Measurements from ENCODE around the gene BABAM2.
"Not testable (repeated sequence)": the region's sequence is repeated elsewhere in the genome, so short reads cannot be mapped to it uniquely, and the experiment has no call there.

Gene BABAM2

GRCh38 chr2:28224648-28225472 is 334.3 kb downstream of the BABAM2 start:
- DNase-seq = no peak

- DNase-seq = no peak
These were observed 335.0 kb downstream of the BABAM2 start for GRCh38 chr2:28225473-28226080.

DNA sequence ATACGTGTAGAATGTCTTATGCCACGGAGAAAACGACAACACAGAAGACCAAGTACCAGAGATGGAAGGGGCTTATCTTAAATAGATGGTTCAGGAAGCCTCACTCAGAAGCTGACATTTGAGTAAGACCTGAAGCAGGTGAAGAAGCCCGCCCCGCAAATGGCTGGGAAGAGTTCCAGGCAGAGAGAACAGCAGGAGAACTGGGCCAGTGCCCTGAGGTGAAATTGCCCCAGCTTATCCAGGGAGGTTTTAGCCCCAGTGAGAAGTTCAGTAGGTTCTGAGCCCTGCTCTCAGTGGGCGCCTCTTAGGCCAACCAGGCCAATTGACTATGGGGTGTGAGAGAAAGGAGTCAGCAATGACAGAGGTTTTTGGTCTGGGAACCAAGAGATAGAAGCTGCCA is 336.0 kb downstream of the BABAM2 start:
- no peak for DNase-seq

DNA sequence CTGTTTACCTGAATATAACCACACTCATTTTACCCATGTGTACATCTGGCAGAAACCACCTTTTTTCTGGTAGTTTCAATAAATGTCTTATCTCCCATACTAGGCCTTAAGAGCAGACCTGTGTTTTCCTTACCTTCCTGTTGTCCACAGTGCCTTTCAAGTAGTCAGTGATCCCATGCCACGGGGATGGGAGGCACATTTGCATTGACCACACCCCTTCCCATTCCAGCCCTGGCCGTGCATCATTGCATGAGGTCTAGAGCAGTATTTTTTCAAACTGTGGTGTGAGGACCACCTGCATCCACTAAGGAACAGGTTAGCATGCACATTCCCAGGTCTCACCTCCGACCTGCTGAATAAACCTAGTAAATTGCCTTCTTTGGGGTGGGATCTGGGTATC is 337.0 kb downstream of the BABAM2 start:
- DNase-seq = no peak

GRCh38 chr2:28228434-28228995 is 338.0 kb downstream of the BABAM2 start:
- no peak for DNase-seq

- DNase-seq = no peak
These were observed 340.6 kb downstream of the BABAM2 start for GRCh38 chr2:28231110-28231631.

DNA sequence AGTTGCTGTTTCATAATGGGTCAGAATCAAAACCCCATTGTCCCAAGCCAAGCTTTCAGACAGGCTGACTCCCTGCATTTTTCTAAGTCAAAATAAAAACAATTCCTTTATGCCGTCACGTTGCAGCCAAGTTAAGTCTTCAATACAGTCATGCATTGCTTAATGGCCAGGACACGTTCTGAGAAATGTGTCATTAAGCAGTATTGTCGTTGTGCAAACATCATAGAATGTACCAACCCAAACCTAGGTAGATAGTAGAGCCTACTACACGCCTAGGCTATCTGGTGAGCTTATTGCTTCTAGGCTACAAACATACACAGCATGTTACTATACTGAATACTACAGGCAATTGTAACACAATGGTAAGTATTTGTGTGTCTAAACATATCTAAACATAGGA is 341.8 kb downstream of the BABAM2 start:
- no peak for DNase-seq

- DNase-seq = no peak
These were observed 342.7 kb downstream of the BABAM2 start for GRCh38 chr2:28233164-28233676.

GRCh38 chr2:28234807-28235206 is 344.3 kb downstream of the BABAM2 start:
- DNase-seq = no peak

GRCh38 chr2:28239207-28239606 is 348.7 kb downstream of the BABAM2 start:
- no peak for DNase-seq

GRCh38 chr2:28240937-28241336 is 350.4 kb downstream of the BABAM2 start:
- DNase-seq = no peak

GRCh38 chr2:28247290-28247689 is 356.8 kb downstream of the BABAM2 start:
- DNase-seq = no peak

- no peak for DNase-seq
These were observed 357.2 kb downstream of the BABAM2 start for GRCh38 chr2:28247734-28248133.

GRCh38 chr2:28248511-28248910 is 358.0 kb downstream of the BABAM2 start:
- no peak for DNase-seq

DNA sequence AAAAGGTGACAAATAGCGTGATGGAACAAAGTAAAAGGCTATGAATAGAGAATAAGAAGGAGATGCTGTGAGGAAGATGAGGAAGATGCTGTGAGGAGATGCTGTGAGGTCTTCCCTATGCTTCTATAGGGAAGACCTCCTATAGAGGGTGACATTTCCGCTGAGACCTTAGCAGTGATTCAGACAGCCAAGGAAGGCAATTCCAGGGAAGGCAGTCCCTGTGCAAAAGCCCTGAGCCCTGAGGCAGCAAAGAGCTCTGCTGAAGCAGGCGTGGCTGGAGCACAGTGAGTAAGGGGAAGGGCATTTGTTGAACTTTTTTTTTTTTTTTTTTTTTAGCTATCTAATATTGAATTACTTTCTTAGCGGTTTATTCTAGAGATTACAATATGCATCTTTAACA is 359.5 kb downstream of the BABAM2 start:
- no peak for DNase-seq

DNA sequence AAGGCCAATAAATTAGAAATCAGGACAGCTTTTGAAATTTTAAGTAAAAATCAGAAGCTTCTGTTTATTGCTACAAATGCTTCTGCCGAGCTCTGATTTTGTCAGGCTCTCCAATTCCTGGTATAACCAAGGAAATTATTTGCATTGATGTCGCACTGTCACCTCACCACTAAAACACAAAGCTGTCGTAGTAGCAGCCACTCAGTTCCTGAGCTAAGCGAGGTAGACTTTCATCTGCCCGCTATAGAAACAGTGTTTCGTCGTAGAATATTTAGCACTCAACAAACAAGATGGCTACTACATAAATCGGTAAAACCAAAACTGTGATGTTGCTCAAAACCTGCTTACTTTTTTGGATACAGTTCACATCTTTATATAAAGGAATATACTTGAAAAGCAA is 360.8 kb downstream of the BABAM2 start:
- no peak for DNase-seq

DNA sequence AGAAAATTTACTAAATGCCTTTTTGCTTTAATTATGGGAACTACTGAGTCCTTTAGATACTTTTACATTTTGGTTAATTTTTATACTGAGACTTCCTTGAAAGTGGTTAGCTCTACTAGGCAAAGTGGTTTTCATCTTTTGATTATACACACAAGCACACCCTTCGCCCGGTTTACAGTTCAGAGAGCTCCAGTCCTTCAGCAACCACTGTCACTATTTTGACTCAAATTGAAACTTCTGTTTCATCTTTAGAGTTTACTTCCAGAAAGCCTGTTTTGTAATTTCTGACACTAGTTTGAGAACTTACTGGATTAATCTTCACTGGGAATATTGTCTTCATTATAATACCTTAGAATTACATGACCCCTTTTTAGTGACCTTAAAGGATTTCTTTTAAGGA is 361.8 kb downstream of the BABAM2 start:
- DNase-seq = no peak

DNA sequence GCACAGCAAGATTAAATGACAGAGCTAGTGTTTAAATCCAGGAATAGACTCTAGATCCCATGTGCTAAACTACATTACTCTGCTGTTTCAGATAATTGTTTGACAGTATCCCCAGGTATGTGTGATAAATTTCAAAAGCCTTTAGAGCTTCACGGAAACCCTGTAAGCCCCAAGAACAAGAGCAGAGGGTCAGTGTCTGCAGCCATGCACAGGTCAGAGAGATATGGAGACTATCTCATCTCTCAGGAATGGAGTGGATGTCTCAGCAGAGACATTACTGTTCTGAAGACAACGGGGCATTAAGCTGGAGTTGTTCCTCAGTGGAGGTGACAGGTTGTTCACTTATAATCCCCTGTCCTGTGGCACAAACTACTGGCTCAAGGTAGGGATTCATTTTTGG is 363.0 kb downstream of the BABAM2 start:
- DNase-seq = no peak

DNA sequence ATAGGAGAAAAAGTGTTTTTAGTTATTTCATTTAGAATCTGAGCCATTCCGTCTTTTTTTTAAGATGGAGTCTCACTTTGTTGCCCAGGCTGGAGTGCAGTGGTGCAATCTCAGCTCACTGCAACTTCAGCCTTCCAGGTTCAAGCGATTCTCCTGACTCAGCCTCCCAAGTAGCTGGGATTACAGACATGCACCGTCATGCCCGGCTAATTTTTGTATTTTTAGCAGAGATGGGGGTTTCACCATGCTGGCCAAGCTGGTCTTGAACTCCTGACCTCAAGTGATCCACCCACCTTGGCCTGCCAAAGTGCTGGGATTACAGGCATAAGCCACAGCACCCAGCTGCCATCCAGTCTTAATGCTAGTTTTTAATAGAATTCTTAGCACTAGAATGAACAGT is 364.7 kb downstream of the BABAM2 start:
- DNase-seq = not testable (repeated sequence)

GRCh38 chr2:28257182-28257581 is 366.7 kb downstream of the BABAM2 start:
- no peak for DNase-seq

- DNase-seq = not testable (repeated sequence)
These were observed 368.7 kb downstream of the BABAM2 start for GRCh38 chr2:28259226-28259625.

DNA sequence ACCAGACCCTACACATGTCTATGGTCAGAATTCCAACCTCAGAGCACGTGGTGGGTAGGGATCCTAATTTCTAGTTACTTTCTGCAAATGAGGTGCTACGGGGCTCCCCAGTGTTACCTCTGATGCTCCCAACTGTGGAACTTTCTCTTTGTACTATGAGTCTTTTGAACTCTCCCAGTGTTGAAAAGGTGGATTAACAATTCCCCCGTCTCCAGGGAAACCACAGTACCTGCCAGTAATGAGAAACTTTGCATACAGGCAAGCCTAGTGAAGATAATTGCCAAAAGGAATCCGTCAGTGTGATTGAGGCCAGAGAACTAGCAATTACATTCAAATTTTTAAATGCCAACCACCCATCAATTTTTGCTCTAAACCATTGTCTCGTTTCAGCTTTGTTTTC is 373.2 kb downstream of the BABAM2 start:
- DNase-seq = no peak

GRCh38 chr2:28267282-28267681 is 376.8 kb downstream of the BABAM2 start:
- DNase-seq = no peak

DNA sequence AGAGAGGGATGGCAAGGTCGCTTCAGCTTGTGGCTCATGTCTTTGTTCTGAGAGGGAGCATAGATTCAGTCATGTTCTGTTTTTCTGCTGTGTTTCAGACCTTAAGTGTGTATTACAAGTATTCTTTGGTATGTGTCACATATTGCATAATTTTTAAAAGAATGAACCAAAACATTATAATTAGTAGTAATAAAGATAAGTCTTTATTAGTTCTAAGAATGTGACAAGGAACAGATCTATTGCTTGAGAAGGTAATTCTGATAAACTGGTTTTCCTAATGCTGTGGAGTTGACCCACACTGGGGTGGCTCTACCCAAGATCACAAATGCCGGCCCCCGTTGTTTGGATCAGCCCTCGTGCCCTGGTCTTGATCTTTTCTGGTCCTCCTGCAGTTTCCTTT is 377.9 kb downstream of the BABAM2 start:
- DNase-seq = no peak

Data from KG1 (cell line).